Measurements from ENCODE around the gene KREMEN1. TPM values are rescaled to one million over a fixed set of nuclear protein-coding genes. Genes with fewer than 3 reads are reported as not detected.

Gene KREMEN1
- total RNA-seq, 2 donors from 2014 or later, result 20.2 to 20.7 TPM

DNA sequence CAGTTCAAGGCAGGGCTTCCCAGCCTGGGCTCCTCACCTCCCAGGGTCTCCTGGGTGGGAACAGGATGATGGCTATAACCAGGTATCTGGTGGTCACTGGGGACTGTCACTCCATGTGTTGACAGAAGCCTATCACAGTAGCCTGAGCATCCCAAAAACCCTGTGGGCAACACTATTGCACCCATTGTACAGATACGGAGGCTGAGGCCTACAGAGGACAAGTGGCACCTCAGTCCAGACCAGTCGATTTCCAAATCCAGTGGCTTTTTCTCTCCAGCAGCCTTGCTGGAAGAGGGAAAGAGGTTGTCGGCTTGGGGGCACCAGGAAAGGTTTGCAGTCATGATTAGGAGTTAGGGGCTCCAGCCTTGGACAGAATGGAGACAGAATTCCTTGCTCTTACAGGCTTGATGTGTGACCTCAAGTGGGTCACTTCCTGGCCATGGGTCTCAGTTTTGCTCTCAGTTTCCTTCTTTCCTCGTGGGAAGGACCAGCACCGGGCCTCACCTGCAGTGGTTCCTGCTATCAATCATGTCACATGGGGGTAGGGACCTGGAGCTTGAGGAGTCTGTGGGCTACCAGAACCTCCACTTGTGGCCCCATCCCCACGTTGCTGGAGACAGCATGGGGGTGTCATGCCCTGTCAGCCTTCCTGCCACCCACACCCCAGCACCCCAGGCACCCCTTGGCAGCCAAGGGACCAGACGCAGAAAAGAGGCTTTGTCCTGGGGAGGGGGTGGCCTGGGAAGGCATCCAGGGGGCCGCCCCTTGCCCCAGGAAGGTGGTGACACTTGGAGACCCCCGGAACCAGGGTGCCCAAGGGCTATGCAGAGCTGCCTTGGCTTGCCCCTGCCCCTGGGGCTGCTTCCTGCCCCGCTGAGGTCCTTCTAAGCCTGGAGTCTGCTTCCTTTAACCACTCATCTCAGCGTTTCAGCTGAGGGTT lies 135.0 kb downstream of the KREMEN1 start:
- no peak for DNase-seq
- Histone ChIP-seq H3K4me1 (no peaks in the 10 kb centered on the region), H3K27ac (no peak overlapping the region), H3K4me3 (no peak overlapping the region), H3K27me3 (peaks cover 16% of the 10 kb centered on the region), H3K9ac (ENCODE audit: low read depth in 2 of 2, low read length in 2 of 2) (no peak overlapping the region), H3K9me3 (no peaks in the 10 kb centered on the region), H3K36me3 (no peaks in the 10 kb centered on the region)
- TF ChIP-seq, protein P1, sequence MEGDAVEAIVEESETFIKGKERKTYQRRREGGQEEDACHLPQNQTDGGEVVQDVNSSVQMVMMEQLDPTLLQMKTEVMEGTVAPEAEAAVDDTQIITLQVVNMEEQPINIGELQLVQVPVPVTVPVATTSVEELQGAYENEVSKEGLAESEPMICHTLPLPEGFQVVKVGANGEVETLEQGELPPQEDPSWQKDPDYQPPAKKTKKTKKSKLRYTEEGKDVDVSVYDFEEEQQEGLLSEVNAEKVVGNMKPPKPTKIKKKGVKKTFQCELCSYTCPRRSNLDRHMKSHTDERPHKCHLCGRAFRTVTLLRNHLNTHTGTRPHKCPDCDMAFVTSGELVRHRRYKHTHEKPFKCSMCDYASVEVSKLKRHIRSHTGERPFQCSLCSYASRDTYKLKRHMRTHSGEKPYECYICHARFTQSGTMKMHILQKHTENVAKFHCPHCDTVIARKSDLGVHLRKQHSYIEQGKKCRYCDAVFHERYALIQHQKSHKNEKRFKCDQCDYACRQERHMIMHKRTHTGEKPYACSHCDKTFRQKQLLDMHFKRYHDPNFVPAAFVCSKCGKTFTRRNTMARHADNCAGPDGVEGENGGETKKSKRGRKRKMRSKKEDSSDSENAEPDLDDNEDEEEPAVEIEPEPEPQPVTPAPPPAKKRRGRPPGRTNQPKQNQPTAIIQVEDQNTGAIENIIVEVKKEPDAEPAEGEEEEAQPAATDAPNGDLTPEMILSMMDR (IDR thresholded peaks at IDR 0.05), result no peak
- intact Hi-C loops (cut with DNase I), result no loop called here

DNA sequence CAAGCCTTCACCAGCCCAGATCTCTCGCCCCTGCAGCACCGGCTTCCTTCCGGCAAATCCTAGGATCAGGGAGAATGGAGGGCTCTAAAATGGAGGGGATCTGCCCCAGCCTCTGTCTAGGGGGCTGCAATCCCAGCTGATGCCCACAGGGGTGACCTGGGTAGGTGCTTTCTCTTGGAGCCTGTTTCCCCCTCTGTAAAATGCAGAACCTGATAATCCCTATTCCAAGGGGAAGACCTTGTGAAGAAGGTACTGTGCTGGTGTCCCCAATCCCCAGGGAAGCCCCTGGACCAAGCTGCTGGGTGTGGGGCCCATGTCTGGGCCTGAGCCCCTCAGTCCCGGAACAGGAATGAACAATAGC lies 135.6 kb downstream of the KREMEN1 start:
- no peaks in the 10 kb centered on the region for H3K4me1 ChIP-seq
- DNase-seq, result no peak
- no peak overlapping the region for H3K9ac ChIP-seq (ENCODE audit: low read depth in 2 of 2, low read length in 2 of 2)
- H3K9me3 ChIP-seq, result no peaks in the 10 kb centered on the region
- peaks cover 16% of the 10 kb centered on the region for H3K27me3 ChIP-seq
- H3K27ac ChIP-seq, result no peak overlapping the region
- intact Hi-C loops (cut with DNase I), result no loop called here
- TF ChIP-seq, protein P1 (IDR thresholded peaks at IDR 0.05), result no peak
- H3K36me3 ChIP-seq, result no peaks in the 10 kb centered on the region
- no peak overlapping the region for H3K4me3 ChIP-seq

DNA sequence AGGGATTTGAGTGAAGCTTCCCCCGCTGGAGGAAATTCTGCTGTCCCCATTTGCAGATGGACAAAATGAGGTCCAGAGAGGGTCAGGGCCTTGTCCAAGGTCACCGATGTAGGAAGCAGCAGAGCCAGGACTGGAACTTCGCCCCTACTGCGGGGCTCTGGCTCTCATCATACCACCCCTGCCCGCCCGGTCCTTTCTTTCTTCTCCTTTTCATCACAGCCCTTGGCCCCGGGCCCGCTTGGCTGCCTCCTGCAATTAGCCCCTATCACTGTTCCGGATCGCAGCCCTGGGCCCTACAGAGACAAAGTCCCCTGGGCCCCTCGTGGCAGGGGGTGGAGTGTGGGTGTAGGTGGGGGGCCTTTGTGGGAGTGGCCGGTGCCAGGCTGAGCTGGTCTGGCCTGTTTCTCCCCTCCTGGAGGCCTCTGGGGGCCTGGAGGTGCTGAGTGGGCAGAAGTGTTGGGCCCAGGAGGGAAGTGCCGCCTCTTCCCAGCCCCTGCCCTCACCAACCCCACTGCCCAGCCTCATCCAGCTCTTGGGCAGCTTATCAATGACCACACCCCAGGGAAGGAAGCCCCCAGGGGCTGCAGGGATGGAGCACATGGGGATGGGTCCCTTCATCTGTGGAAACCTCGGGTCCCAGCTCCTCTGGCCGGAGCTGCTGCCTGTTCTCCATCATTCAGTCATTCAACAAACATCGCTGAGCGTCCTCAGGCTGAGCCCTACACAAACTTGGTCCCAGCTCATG lies 136.2 kb downstream of the KREMEN1 start:
- Histone ChIP-seq H3K9ac (ENCODE audit: low read depth in 2 of 2, low read length in 2 of 2) (no peak overlapping the region), H3K27ac (no peak overlapping the region), H3K36me3 (no peaks in the 10 kb centered on the region), H3K4me3 (no peak overlapping the region), H3K27me3 (peaks cover 16% of the 10 kb centered on the region), H3K9me3 (no peaks in the 10 kb centered on the region), H3K4me1 (no peaks in the 10 kb centered on the region)
- intact Hi-C loops (cut with DNase I), result no loop called here
- TF ChIP-seq, protein P1 (IDR thresholded peaks at IDR 0.05), result no peak
- DNase-seq, result no peak

DNA sequence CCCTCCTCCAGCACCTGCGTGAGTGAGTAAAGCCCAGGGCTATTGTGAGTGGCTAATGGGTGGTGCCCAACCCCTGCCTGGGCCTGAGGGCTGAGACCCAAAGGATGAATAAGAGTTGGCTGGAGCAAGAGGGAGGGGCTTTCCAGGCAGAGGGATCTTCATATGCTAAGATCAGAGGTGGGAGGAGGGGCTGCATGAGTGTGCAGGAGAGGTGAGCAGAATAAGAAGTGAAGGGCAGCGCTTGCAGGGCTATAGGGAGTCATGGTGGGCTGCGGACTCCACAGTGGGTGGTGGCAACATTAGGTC lies 136.7 kb downstream of the KREMEN1 start:
- Histone ChIP-seq H3K4me3 (no peak overlapping the region), H3K36me3 (no peaks in the 10 kb centered on the region), H3K27me3 (peaks cover 16% of the 10 kb centered on the region), H3K4me1 (no peaks in the 10 kb centered on the region), H3K9ac (ENCODE audit: low read depth in 2 of 2, low read length in 2 of 2) (no peak overlapping the region), H3K27ac (no peak overlapping the region), H3K9me3 (no peaks in the 10 kb centered on the region)
- intact Hi-C loops (cut with DNase I), result no loop called here
- TF ChIP-seq, protein P1 (IDR thresholded peaks at IDR 0.05), result no peak
- DNase-seq, result no peak

DNA sequence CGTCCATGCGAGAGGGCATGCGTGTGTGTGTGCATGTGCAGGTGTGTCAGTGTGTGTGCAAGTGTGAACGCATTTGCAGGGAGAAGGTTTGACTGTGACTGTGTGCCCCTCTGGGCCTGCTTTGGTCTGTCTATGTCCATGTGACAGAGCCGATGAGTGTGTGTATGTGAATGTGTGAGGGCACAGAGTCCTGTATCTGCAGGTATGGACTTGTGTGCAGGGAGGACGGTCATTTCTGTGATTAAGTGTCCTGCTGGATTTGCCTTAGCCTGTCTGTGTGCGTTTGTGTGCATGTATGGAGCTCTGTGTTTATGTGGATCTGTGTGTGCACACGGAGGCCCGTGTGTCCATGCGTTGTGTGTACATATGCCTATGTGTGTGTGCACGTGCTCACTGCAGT lies 138.2 kb downstream of the KREMEN1 start:
- intact Hi-C loops (cut with DNase I), result no loop called here

More for the DNA sequence above, 138.2 kb downstream of the KREMEN1 start:
- Histone ChIP-seq H3K36me3 (no peaks in the 10 kb centered on the region), H3K9ac (ENCODE audit: low read depth in 2 of 2, low read length in 2 of 2) (no peak overlapping the region), H3K27ac (no peak overlapping the region), H3K4me1 (no peaks in the 10 kb centered on the region), H3K27me3 (peaks cover 10% of the 10 kb centered on the region), H3K9me3 (no peaks in the 10 kb centered on the region), H3K4me3 (no peak overlapping the region)
- TF ChIP-seq, protein P1 (IDR thresholded peaks at IDR 0.05), result no peak
- no peak for DNase-seq
